DOHH2 (cell line): ENCODE data around the gene NUP210L.

Source experiments
- H3F3A ChIP-seq: fragments of 200-600 bp; sonication (generic), shearing (Covaris generic); 2 replicates; pipeline ENCODE4 v1.6.0; 2016; ENCODE audit warnings: antibody characterized with exemption, mild to moderate bottlenecking; ENCODE audit not compliant: control insufficient read depth, insufficient read depth
- H3K27ac ChIP-seq: fragments of 200-600 bp; sonication (generic); 2 replicates; pipeline ENCODE4 v1.5.1; 2014; ENCODE audit warnings: low read depth, mild to moderate bottlenecking, low read length, moderate library complexity
- H3K27me3 ChIP-seq: fragments of 200-600 bp; sonication (generic); 2 replicates; pipeline ENCODE4 v1.6.1; 2014; ENCODE audit warnings: mild to moderate bottlenecking, low read length, mixed read lengths; ENCODE audit not compliant: control insufficient read depth
- H3K36me3 ChIP-seq: fragments of 200-600 bp; sonication (generic); 2 replicates; pipeline ENCODE4 v1.6.1; 2014; ENCODE audit warnings: mild to moderate bottlenecking, low read length, moderate library complexity, mixed read lengths; ENCODE audit not compliant: control insufficient read depth
- H3K4me1 ChIP-seq: fragments of 200-600 bp; sonication (generic); 2 replicates; pipeline ENCODE4 v1.6.1; 2014; ENCODE audit warnings: mild to moderate bottlenecking, low read length, mixed read lengths; ENCODE audit not compliant: control insufficient read depth
- H3K4me2 ChIP-seq: fragments of 200-600 bp; sonication (generic); 2 replicates; pipeline ENCODE4 v1.6.0; 2014; ENCODE audit warnings: mild to moderate bottlenecking, low read length, moderate library complexity
- H3K4me3 ChIP-seq: fragments of 200-600 bp; sonication (generic); 2 replicates; pipeline ENCODE4 v1.5.1; 2014; ENCODE audit warnings: mild to moderate bottlenecking, low read length, mixed read lengths
- H3K79me2 ChIP-seq: fragments of 200-600 bp; sonication (generic); 2 replicates; pipeline ENCODE4 v1.6.1; 2014; ENCODE audit warnings: mild to moderate bottlenecking, low read length, mixed read lengths; ENCODE audit not compliant: control insufficient read depth
- H3K9me2 ChIP-seq: fragments of 200-600 bp; sonication (generic); replicated peaks from 2 replicates; pipeline ENCODE4 v1.6.1; 2014; ENCODE audit warnings: mild to moderate bottlenecking, low read length, mixed read lengths; ENCODE audit not compliant: control insufficient read depth
- H3K9me3 ChIP-seq: fragments of 200-600 bp; sonication (generic); 2 replicates; pipeline ENCODE4 v1.6.1; 2014; ENCODE audit warnings: antibody characterized with exemption, low read length, mixed read lengths; ENCODE audit not compliant: control insufficient read depth, insufficient read depth
- H4K20me1 ChIP-seq: fragments of 200-600 bp; sonication (generic); 2 replicates; pipeline ENCODE4 v1.6.0; 2014; ENCODE audit warnings: low read depth, mild to moderate bottlenecking, antibody characterized with exemption, low read length, moderate library complexity; ENCODE audit not compliant: control insufficient read depth, insufficient read depth
- CTCF ChIP-seq: fragments of 200-600 bp; sonication (generic); IDR thresholded peaks from one replicate; pipeline ENCODE4 v1.5.1; 2014; ENCODE audit warnings: antibody characterized with exemption, mild to moderate bottlenecking, low read depth, low read length; ENCODE audit not compliant: poor library complexity, severe bottlenecking
- EZH2phosphoT487 ChIP-seq: fragments of 200-600 bp; sonication (generic); IDR thresholded peaks from 2 replicates; pipeline ENCODE4 v1.6.1; 2017; ENCODE audit warnings: borderline replicate concordance, mild to moderate bottlenecking, antibody characterized with exemption, low read length, moderate library complexity, mixed read lengths

Gene NUP210L

GRCh38 chr1:153968972-153969371, 185.9 kb downstream of the NUP210L start:
- H3K4me1 ChIP-seq, result peaks cover 32% of the 10 kb centered on the region
- no peaks in the 10 kb centered on the region for H3K9me2 ChIP-seq
- H3K79me2 ChIP-seq, result peaks cover 46% of the 10 kb centered on the region
- peak overlapping the region; percentile 97 for H3K4me2 ChIP-seq
- H3F3A ChIP-seq, result peaks cover 24% of the 10 kb centered on the region
- H3K4me3 ChIP-seq, result peak overlapping the region; percentile 76
- no peaks in the 10 kb centered on the region for H4K20me1 ChIP-seq
- TF ChIP-seq CTCF (no peak), EZH2phosphoT487 (no peak)
- no peak overlapping the region for H3K27ac ChIP-seq
- no peaks in the 10 kb centered on the region for H3K9me3 ChIP-seq
- H3K36me3 ChIP-seq, result peaks cover 19% of the 10 kb centered on the region
- no peaks in the 10 kb centered on the region for H3K27me3 ChIP-seq

- Histone ChIP-seq H3K79me2 (peaks cover 48% of the 10 kb centered on the region), H3F3A (peaks cover 22% of the 10 kb centered on the region), H3K36me3 (peaks cover 14% of the 10 kb centered on the region), H3K4me3 (peak overlapping the region; percentile 76), H3K9me2 (no peaks in the 10 kb centered on the region), H4K20me1 (no peaks in the 10 kb centered on the region), H3K27me3 (no peaks in the 10 kb centered on the region), H3K4me1 (peaks cover 31% of the 10 kb centered on the region), H3K4me2 (peak overlapping the region; percentile 97), H3K9me3 (no peaks in the 10 kb centered on the region), H3K27ac (peak overlapping the region; percentile 90)
- TF ChIP-seq EZH2phosphoT487 (no peak), CTCF (no peak)
Observed at GRCh38 chr1:153968408-153968807, 186.5 kb downstream of the NUP210L start.

GRCh38 chr1:153968000-153968363, 186.9 kb downstream of the NUP210L start:
- Histone ChIP-seq H3K36me3 (peaks cover 10% of the 10 kb centered on the region), H3K27ac (peak overlapping the region; percentile 90), H3K4me1 (peaks cover 31% of the 10 kb centered on the region), H3K9me3 (no peaks in the 10 kb centered on the region), H4K20me1 (no peaks in the 10 kb centered on the region), H3K79me2 (peaks cover 51% of the 10 kb centered on the region), H3K9me2 (no peaks in the 10 kb centered on the region), H3K4me2 (peak overlapping the region; percentile 97), H3F3A (peaks cover 18% of the 10 kb centered on the region), H3K27me3 (no peaks in the 10 kb centered on the region), H3K4me3 (peak overlapping the region; percentile 76)
- TF ChIP-seq EZH2phosphoT487 (no peak), CTCF (peak; percentile 7)
